Measurements from ENCODE around the gene PLEKHF1. TPM values are rescaled to one million over a fixed set of nuclear protein-coding genes. Genes with fewer than 3 reads are reported as not detected.

PLEKHF1 gene
- total RNA-seq, 1 donor from 2014 or later: 23.4 TPM

DNA sequence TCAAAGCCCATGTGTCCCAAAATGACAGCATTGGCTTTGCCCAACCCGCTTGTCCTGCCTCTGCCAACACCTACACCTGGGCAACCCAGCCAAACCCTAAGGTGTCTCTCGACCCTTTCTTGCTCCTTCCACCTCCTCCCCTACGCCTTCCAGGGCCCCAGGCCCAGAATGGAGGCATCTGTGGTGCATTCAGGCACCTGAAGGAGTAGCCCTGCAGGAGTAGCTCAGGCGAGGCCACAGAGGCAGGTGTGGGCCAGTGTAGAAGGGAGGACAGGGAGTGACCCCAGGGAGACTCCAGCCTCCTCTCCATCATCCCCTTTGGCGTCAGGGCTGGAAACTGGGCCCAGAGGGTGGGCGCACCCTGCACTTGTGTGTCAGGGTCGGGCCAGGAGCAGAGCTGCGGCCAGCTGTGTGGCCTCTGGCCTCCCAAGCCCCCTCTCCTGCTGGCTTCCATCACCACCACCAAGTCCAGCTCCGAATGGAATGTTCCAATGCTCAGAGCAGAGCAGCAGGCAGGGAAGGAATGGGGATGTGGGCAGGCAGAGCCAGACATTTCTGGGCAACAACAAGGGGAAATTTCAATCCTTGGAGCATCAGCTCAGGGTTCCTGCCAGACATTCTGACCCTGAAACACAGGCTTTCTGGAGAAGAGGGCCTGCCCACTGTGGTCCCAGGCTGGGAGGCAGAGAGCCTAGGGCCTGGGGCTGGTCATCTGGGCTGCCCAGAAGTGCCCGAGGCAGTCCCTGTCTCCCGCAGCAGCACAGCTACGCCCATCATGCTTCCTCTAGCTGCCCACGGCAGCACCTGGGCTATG is 16.4 kb downstream of the PLEKHF1 start:
- Histone ChIP-seq H3K36me3 (ENCODE audit: control insufficient read depth, insufficient read depth, low read length) (no peaks in the 10 kb centered on the region), H3K4me3 (ENCODE audit: low read depth, low read length) (no peak overlapping the region), H3K27me3 (ENCODE audit: control insufficient read depth, insufficient read depth, low read length) (no peaks in the 10 kb centered on the region)
- TF ChIP-seq, protein P1, sequence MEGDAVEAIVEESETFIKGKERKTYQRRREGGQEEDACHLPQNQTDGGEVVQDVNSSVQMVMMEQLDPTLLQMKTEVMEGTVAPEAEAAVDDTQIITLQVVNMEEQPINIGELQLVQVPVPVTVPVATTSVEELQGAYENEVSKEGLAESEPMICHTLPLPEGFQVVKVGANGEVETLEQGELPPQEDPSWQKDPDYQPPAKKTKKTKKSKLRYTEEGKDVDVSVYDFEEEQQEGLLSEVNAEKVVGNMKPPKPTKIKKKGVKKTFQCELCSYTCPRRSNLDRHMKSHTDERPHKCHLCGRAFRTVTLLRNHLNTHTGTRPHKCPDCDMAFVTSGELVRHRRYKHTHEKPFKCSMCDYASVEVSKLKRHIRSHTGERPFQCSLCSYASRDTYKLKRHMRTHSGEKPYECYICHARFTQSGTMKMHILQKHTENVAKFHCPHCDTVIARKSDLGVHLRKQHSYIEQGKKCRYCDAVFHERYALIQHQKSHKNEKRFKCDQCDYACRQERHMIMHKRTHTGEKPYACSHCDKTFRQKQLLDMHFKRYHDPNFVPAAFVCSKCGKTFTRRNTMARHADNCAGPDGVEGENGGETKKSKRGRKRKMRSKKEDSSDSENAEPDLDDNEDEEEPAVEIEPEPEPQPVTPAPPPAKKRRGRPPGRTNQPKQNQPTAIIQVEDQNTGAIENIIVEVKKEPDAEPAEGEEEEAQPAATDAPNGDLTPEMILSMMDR (IDR thresholded peaks at IDR 0.05; ENCODE audit: insufficient read depth, low read length, severe bottlenecking): no peak
- DNase-seq (ENCODE audit: low read depth) (no peak), FAIRE-seq (peak; percentile 55)

DNA sequence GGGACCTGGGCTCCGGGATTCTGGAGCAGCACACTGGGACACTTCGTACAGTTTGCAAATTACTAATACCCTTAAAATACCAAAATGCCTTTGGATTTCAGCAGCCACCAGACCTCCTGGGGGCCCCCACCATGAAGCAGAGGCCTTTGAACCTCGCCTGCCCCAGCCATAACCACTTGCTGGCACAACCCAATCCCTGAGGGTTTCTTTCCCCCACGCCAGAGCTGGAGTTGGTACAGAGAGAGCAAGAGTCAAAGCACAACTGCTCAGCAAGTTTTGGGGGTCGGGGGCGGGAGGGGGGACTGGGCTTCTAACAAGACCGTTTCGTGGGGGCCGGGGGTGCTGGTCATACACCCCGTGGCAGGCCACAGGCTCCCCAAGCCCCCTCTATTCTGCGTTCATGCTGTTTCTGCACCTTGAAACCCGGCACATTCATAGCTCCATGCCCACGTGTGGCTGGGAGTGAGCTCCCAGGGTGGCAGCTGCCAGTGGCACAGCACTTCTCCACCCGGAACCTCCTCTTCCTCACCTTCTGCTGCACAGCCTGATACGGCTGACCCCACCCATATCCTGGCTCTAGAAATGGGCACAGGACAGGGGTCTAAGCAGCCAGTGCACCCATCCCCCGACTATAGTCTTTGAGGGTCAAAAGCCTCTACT is 17.1 kb downstream of the PLEKHF1 start:
- Histone ChIP-seq H3K36me3 (ENCODE audit: control insufficient read depth, insufficient read depth, low read length) (no peaks in the 10 kb centered on the region), H3K4me3 (ENCODE audit: low read depth, low read length) (no peak overlapping the region), H3K27me3 (ENCODE audit: control insufficient read depth, insufficient read depth, low read length) (no peaks in the 10 kb centered on the region)
- FAIRE-seq (no peak), DNase-seq (ENCODE audit: low read depth) (no peak)
- TF ChIP-seq, protein P1 (IDR thresholded peaks at IDR 0.05; ENCODE audit: insufficient read depth, low read length, severe bottlenecking): no peak

DNA sequence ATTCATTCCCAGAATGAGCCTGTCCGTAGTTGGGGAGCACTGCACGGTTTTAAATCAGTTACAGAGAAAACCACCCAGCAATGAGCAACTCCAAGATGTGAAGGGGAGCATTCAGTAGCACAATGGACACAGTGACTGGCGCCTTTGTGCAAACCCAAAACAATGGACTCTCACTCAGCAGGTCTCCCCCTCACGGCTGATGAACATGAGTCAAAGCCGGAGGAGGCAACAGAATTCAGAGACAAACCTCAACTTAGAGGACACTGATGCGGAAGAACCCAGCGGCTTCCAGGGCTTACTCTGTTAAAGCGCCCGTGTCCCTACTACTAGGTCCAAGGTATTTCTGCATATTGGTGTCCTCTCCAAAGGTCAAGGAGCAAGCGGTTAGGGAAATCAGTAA is 17.7 kb downstream of the PLEKHF1 start:
- no peaks in the 10 kb centered on the region for H3K27me3 ChIP-seq (ENCODE audit: control insufficient read depth, insufficient read depth, low read length)
- FAIRE-seq: peak; percentile 32
- TF ChIP-seq, protein P1 (IDR thresholded peaks at IDR 0.05; ENCODE audit: insufficient read depth, low read length, severe bottlenecking): no peak
- H3K4me3 ChIP-seq (ENCODE audit: low read depth, low read length): no peak overlapping the region
- DNase-seq (ENCODE audit: low read depth): no peak
- no peaks in the 10 kb centered on the region for H3K36me3 ChIP-seq (ENCODE audit: control insufficient read depth, insufficient read depth, low read length)

DNA sequence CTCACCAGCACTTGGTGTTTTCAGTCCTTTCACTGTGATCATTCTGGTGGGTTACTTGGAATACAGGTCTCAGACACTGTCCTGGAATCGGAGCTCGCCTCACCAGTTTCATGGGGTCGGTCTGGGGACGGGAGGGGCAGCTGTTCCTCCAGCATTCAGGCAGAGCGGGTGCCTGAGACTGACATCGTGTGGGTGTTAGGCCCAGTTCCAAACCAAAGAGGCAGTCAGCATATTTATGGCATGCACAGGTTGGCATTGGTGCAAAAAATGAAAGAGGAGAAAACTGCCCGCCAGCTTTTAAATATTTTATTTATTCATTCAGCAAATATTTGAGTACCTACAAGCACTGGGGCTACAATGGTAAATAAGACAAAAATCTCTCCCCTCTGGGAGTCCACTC is 20.1 kb downstream of the PLEKHF1 start:
- Histone ChIP-seq H3K4me3 (ENCODE audit: low read depth, low read length) (no peak overlapping the region), H3K27me3 (ENCODE audit: control insufficient read depth, insufficient read depth, low read length) (no peaks in the 10 kb centered on the region), H3K36me3 (ENCODE audit: control insufficient read depth, insufficient read depth, low read length) (no peaks in the 10 kb centered on the region)
- no peak for FAIRE-seq
- peak; percentile 23 for DNase-seq (ENCODE audit: low read depth)
- TF ChIP-seq, protein P1 (IDR thresholded peaks at IDR 0.05; ENCODE audit: insufficient read depth, low read length, severe bottlenecking): no peak

DNA sequence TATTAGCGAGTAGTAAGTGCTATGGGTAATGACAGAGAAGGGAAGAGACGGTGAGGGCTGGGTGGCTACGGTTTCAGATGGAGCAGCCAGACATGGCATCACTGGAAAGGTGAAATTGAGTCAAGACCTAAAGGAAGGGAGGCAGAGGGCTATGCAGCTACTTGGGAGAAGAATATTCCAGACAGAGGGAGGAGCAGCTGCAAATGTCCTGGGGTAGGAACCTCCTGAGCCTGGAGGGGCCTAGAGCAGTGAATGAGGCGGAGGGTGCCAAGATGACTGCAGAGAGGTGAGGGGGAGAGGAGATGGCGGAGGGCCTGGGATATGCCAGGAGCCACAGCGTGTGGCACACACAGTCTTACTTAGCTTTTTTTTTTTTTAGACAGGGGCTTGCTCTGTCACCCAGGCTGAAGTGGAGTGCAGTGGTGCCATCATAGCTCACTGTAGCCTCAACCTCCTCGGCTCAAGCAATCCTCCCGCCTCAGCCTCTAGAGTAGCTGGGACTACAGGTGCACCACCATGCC is 21.1 kb downstream of the PLEKHF1 start:
- Histone ChIP-seq H3K36me3 (ENCODE audit: control insufficient read depth, insufficient read depth, low read length) (no peaks in the 10 kb centered on the region), H3K4me3 (ENCODE audit: low read depth, low read length) (no peak overlapping the region), H3K27me3 (ENCODE audit: control insufficient read depth, insufficient read depth, low read length) (no peaks in the 10 kb centered on the region)
- TF ChIP-seq, protein P1 (IDR thresholded peaks at IDR 0.05; ENCODE audit: insufficient read depth, low read length, severe bottlenecking): no peak
- FAIRE-seq: no peak
- no peak for DNase-seq (ENCODE audit: low read depth)

Data from bronchial epithelial cell (primary cell).